HCT116 (cell line): ENCODE results near the gene RFX3.

Experiments
- CBX3 ChIP-seq: IDR thresholded peaks from 2 replicates; pipeline ENCODE4 v1.6.1; 2012; ENCODE audit warnings: low read depth
- CEBPB ChIP-seq: IDR thresholded peaks from 2 replicates; pipeline ENCODE4 v1.6.1; 2012; ENCODE audit warnings: low read depth
- CTCF ChIP-seq, 3 experiments: fragments of 200-600 bp in 1 of 3; sonication (generic) in 1 of 3; IDR thresholded peaks in 2 of 3; conservative IDR thresholded peaks in 1 of 3; 2 replicates each; pipeline ENCODE4 v1.5.1; 2012 to 2017; ENCODE audit warnings: low read depth in 2 of 3, low read length in 2 of 3, antibody characterized with exemption in 1 of 3, borderline replicate concordance in 1 of 3, control low read depth in 1 of 3, mild to moderate bottlenecking in 1 of 3, mixed read lengths in 1 of 3, mixed run types in 1 of 3, moderate library complexity in 1 of 3; ENCODE audit not compliant: insufficient read depth in 1 of 3
- EZH2 ChIP-seq: fragments of 200-600 bp; sonication (generic); IDR thresholded peaks from 2 replicates; pipeline ENCODE4 v1.6.1; 2017; ENCODE audit warnings: antibody characterized with exemption, mixed run types
- EZH2phosphoT487 ChIP-seq: fragments of 200-600 bp; IDR thresholded peaks from 2 replicates; pipeline ENCODE4 v1.6.1; 2018; ENCODE audit warnings: antibody characterized with exemption, borderline replicate concordance
- POLR2A ChIP-seq: IDR thresholded peaks from 2 replicates; pipeline ENCODE4 v1.7.0; 2011; ENCODE audit warnings: borderline replicate concordance; ENCODE audit not compliant: insufficient read depth, insufficient read length; ENCODE audit errors: extremely low read depth
- POLR2AphosphoS5 ChIP-seq: IDR thresholded peaks from 2 replicates; pipeline ENCODE4 v1.6.1; 2011; ENCODE audit warnings: mild to moderate bottlenecking, low read depth, low read length, moderate library complexity
- RAD21 ChIP-seq: IDR thresholded peaks from 2 replicates; pipeline ENCODE4 v1.6.1; 2012; ENCODE audit warnings: low read depth, mild to moderate bottlenecking
- REST ChIP-seq: IDR thresholded peaks from 2 replicates; pipeline ENCODE4 v1.6.1; 2012; ENCODE audit warnings: low read depth
- YY1 ChIP-seq: IDR thresholded peaks from 2 replicates; pipeline ENCODE4 v1.6.1; 2011; ENCODE audit warnings: low read length, low read depth, moderate library complexity, mild to moderate bottlenecking; ENCODE audit not compliant: insufficient replicate concordance; ENCODE audit errors: extremely low read depth
- ZNF274 ChIP-seq: fragments of 200-500 bp; sonication (Bioruptor generic); IDR thresholded peaks from 2 replicates; pipeline ENCODE4 v1.6.1; 2014; ENCODE audit warnings: mild to moderate bottlenecking, low read depth, low read length, inconsistent platforms
- TF ChIP-seq, protein P1 (sequence below): IDR thresholded peaks from 2 replicates; pipeline ENCODE4 v1.6.1; 2012

- TF ChIP-seq CTCF (IDR thresholded peaks at IDR 0.05 in 2 of 3, conservative IDR thresholded peaks at IDR 0.05 in 1 of 3; ENCODE audit: borderline replicate concordance in 1 of 3, insufficient read depth in 1 of 3, low read depth in 2 of 3, low read length in 2 of 3) (no peak), POLR2AphosphoS5 (no peak), EZH2 (no peak), ZNF274 (no peak), POLR2A (no peak), RAD21 (no peak), CBX3 (no peak), REST (no peak), CEBPB (no peak), EZH2phosphoT487 (no peak), YY1 (no peak)
- TF ChIP-seq, protein P1, sequence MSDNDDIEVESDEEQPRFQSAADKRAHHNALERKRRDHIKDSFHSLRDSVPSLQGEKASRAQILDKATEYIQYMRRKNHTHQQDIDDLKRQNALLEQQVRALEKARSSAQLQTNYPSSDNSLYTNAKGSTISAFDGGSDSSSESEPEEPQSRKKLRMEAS: no peak
These were observed 8.3 kb downstream of the RFX3 start for GRCh38 chr9:3517377-3518048.
